Measurements from ENCODE around the gene CDH4. TPM values are rescaled to one million over a fixed set of nuclear protein-coding genes. Genes with fewer than 3 reads are reported as not detected.

The CDH4 gene
- total RNA-seq, 2 experiments from 2014 or later: 0.10 to 0.15 TPM

DNA sequence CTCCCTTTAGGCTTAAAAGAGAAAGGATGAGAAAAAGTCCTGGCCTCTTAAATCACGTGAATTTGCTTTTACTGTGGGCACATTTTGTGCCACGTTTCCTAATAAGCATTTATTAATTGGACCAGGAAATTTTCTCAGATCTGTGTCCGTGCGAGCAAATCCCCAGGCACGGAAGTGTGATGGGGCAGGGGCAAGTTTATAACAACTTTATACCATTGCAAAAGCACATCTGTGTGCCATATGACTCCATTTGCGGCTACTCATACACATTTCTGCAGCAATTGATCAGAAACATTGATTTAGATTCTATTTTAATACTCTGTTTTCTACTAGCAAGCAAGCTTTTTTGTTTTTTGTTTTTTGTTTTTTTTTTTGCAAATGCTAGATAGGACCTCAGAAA is 440.4 kb downstream of the CDH4 start:
- no peaks in the 10 kb centered on the region for H3K9me3 Mint-ChIP-seq
- no peak overlapping the region for H3K4me3 Mint-ChIP-seq
- H3K4me1 Mint-ChIP-seq (ENCODE audit: low read depth): no peaks in the 10 kb centered on the region
- no peak for DNase-seq
- CTCF ChIA-PET: no interaction called here
- no peaks in the 10 kb centered on the region for H3K27me3 Mint-ChIP-seq (ENCODE audit: low read depth)
- no peak overlapping the region for H3K27ac Mint-ChIP-seq
- intact Hi-C loops (cut with micrococcal nuclease): no loop called here
- no peaks in the 10 kb centered on the region for H3K36me3 Mint-ChIP-seq (ENCODE audit: low read depth)

DNA sequence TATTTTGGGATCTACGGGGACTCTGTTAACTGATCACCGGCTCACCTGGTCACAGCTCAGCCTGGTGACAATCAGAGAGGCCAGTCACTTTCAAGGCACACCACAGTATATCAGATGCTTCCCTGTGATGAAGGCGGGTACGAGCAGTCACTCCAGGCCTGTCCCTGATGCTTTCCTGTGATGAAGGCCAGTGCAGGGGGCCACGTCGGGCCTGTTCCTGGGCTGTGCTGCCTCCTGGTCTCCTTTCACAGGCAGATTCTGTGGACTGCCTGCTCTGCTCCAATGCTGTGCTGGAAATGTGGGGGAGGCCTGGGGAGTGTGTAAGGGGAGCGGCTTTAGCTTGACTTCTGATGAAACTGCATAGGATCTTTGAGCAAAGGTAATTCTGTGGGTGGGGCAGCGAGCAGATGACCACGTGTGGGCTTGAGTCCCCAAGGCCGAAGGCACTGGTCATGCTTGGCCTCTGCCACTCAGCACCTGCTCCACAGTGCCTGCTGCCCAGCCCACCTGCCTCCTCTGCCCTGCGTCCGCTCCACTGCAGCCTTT is 441.1 kb downstream of the CDH4 start:
- no peaks in the 10 kb centered on the region for H3K4me1 Mint-ChIP-seq (ENCODE audit: low read depth)
- H3K27ac Mint-ChIP-seq: no peak overlapping the region
- no peaks in the 10 kb centered on the region for H3K9me3 Mint-ChIP-seq
- no peak overlapping the region for H3K4me3 Mint-ChIP-seq
- H3K27me3 Mint-ChIP-seq (ENCODE audit: low read depth): no peaks in the 10 kb centered on the region
- intact Hi-C loops (cut with micrococcal nuclease): no loop called here
- CTCF ChIA-PET: no interaction called here
- no peaks in the 10 kb centered on the region for H3K36me3 Mint-ChIP-seq (ENCODE audit: low read depth)
- no peak for DNase-seq

DNA sequence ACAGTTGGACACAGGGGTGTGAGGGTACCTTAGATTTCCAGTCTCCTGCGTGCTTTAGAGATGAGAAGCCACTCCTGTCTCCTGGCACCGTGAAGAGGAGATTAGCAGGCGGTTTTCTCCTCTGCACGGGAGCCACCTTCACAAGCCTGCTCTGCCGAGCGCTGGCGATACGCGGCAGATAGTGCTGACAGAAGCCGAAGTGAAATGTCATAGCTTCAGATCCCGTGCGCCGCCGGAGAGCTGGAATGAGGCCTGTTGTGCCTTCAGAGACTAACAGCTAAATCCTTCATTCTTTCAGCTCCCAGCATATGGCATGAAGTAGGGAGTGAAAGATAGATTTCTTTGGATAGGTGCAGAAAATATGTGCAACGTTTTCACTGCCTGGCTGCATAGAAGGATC is 442.6 kb downstream of the CDH4 start:
- no peaks in the 10 kb centered on the region for H3K36me3 Mint-ChIP-seq (ENCODE audit: low read depth)
- H3K27me3 Mint-ChIP-seq (ENCODE audit: low read depth): no peaks in the 10 kb centered on the region
- no peaks in the 10 kb centered on the region for H3K9me3 Mint-ChIP-seq
- intact Hi-C loops (cut with micrococcal nuclease): no loop called here
- CTCF ChIA-PET: interaction anchor here (0.6 kb wide), 1 partner anchor 97 kb away, joined by 5 read pairs; no protein-coding TSS in a partner anchor
- no peak for DNase-seq
- no peaks in the 10 kb centered on the region for H3K4me1 Mint-ChIP-seq (ENCODE audit: low read depth)
- no peak overlapping the region for H3K4me3 Mint-ChIP-seq
- H3K27ac Mint-ChIP-seq: no peak overlapping the region

DNA sequence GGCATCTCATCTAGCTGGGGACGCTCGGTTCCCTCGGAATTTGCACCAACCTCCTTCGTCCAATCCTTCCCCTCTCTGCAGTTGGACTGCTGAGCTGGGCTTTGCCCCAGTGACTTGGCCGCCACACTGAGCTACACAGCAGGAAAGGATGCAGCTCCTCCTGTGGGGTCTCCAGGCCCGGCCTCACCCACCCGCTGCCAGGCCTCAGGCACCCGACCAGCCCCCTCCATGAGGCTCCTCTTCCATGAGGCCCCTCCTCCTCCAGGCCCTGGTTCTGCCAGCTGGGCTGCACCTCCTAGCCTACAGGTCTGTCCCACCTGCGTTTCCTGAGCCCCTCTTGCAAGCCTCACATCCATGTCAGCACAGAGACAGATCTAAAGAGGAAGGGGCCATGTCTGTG is 443.7 kb downstream of the CDH4 start:
- DNase-seq: no peak
- Mint-ChIP-seq H3K36me3 (ENCODE audit: low read depth) (no peaks in the 10 kb centered on the region), H3K9me3 (no peaks in the 10 kb centered on the region), H3K4me3 (no peak overlapping the region), H3K27me3 (ENCODE audit: low read depth) (no peaks in the 10 kb centered on the region), H3K27ac (no peak overlapping the region), H3K4me1 (ENCODE audit: low read depth) (no peaks in the 10 kb centered on the region)
- intact Hi-C loops (cut with micrococcal nuclease): no loop called here
- CTCF ChIA-PET: no interaction called here

DNA sequence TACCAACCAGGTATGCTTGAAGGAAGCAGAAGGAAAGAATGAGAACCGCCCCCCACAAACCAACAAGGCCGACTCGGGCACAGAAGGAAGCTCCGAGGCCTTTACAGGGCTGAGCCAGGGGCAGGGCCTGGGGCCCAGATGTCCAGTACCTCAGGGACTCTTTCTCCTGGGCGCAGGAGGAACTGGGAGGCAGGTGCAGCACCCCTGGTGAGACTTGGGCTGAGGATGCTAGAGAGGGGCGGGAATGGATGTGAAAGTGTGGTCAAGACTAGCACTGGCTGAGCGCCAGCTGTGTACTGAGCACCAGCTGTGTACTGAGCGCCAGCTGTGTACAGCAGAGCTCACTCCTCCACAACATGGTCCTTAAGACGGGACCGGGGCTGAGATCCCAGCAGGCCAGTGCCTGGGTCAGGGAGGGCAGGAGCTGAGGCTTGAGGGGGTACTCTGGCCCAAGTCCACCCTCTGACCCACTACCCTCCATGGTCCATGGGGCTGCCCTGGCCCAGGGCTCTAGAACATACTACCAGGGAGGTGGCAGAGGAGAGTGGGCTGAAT is 444.2 kb downstream of the CDH4 start:
- CTCF ChIA-PET: no interaction called here
- H3K27ac Mint-ChIP-seq: no peak overlapping the region
- no peaks in the 10 kb centered on the region for H3K4me1 Mint-ChIP-seq (ENCODE audit: low read depth)
- H3K4me3 Mint-ChIP-seq: no peak overlapping the region
- DNase-seq: no peak
- intact Hi-C loops (cut with micrococcal nuclease): no loop called here
- H3K36me3 Mint-ChIP-seq (ENCODE audit: low read depth): no peaks in the 10 kb centered on the region
- H3K27me3 Mint-ChIP-seq (ENCODE audit: low read depth): no peaks in the 10 kb centered on the region
- H3K9me3 Mint-ChIP-seq: no peaks in the 10 kb centered on the region

DNA sequence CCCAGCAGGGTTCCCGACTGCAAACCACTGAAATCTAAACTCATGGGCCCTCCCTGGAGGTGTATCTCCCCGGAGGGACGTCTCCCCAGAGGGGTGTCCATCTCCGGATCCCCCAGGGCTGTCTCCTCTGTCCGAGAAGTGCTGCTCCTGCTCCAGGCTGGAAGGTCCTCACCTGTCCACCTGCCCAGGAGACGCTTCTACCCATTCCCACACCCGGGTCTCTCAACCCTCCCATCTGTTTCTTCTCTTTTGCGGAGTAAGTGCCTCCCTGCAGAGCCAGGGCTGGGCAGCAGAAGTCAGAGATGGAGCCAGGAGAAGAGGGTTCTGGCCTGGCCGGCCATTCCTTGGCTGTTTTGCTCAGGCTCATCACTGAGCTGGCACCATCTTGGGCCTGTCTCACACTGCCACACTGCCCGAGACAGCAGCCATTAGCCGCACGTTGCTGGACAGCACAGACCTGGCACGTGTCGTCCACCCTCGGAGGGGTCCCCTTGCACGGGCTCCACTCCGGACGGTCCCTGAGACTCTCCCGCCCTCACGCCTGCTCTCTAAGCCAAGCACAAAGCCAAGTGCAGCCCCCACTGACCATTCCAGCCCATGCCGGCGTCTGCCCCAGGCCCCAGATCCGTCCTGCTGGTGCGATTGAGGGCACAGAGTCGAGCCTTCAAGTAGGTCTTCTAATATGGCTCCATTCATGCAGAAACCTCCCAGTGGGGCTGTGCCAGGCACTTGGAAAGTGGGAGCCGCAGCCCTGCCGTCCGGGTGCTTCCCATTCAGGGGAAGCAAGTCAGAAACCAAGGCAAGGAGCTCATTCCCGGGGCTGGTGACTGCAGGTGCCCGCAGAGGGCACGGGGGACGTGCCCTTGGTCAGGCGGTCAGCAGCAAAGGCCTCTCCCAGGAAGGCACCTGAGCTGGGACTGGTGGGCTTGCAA is 445.9 kb downstream of the CDH4 start:
- Mint-ChIP-seq H3K36me3 (ENCODE audit: low read depth) (no peaks in the 10 kb centered on the region), H3K4me3 (no peak overlapping the region), H3K4me1 (ENCODE audit: low read depth) (no peaks in the 10 kb centered on the region), H3K9me3 (no peaks in the 10 kb centered on the region), H3K27ac (no peak overlapping the region), H3K27me3 (ENCODE audit: low read depth) (no peaks in the 10 kb centered on the region)
- CTCF ChIA-PET: no interaction called here
- DNase-seq: no peak
- intact Hi-C loops (cut with micrococcal nuclease): no loop called here

DNA sequence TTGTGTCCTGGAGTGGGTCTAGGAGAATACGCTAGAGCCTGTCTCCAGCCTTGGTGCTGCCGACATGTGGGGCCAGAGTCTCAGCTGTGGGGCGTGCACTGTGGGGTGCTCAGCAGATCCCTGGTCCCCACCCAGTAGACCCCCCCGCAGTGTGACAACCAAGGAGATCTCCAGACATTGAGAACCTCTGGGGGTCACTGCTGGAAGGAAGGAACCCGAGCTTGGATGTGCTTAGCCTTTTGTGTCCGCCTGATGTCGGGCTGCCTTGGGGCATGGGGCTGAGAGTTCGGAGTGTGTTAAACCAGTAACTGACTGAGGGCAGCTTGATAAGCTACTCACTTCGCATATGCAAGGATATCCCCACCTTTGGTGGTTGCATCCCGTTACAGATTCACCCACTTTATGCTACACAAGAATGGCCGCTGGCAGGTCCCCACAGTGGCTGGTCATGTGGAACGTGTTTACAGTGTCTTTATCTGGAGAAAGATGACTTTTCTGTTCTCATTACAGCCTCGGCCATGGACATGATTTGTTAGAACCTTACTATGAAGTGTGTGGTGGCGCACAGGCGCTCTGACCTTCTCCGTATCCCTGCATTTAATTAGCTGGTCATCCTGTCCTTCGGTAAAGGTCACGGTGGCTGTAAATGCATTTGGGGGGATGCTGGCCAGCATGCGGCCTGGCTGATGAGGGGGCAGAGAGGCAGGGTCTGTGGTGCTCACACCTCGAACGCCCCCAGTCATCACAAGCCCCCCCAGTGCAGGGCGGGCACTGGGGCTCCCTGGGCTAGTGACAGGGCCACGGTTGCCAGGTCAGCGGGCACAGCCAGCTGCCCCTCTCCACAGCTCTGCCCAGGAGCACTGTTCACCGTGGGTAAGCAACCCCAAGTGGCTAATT is 446.8 kb downstream of the CDH4 start:
- no peaks in the 10 kb centered on the region for H3K4me1 Mint-ChIP-seq (ENCODE audit: low read depth)
- no peaks in the 10 kb centered on the region for H3K9me3 Mint-ChIP-seq
- no peak overlapping the region for H3K27ac Mint-ChIP-seq
- no peak for DNase-seq
- intact Hi-C loops (cut with micrococcal nuclease): no loop called here
- CTCF ChIA-PET: no interaction called here
- H3K4me3 Mint-ChIP-seq: no peak overlapping the region
- H3K27me3 Mint-ChIP-seq (ENCODE audit: low read depth): no peaks in the 10 kb centered on the region
- no peaks in the 10 kb centered on the region for H3K36me3 Mint-ChIP-seq (ENCODE audit: low read depth)

DNA sequence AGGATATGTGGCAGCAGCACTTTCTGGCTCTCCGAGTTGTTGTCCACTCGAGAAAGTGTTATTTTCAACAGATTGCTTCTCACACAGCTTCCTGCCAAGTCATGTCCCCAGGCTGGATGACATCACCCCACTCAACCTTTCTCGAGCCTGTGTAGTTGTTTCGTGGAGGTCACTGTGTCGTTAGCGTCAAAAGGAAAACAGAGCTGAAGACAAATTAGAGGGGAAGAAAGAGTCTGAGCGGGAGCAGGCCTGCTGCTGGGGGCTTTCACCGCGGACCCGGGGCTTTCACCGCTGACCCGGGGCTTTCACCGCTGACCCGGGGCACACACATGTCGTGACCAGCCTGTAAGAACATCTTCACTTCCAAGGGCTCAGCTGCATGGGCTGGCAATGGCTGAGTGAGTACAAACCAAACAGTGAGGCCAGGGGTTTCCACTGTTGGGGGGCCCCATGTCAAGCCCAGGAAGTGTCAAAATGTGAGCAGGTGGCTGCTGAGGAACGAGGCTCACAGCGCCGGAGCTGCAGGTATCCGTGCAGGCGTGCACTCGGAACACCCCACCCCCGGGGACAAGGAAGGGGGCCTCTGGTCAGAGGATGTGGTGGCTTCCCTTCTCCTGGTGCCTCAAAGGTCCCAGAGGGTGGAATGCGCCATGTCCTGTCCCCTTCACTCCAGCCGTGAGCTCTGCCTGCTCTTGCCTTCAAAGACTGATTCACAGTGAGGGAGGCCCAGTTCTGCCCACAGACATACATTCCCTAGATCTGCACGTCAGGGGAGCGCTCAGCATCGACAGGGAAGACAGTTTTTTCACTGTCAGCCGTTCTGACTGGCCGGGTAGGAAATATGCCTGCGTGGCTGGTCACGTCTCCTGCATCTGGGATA is 447.7 kb downstream of the CDH4 start:
- Mint-ChIP-seq H3K27ac (no peak overlapping the region), H3K4me3 (no peak overlapping the region), H3K4me1 (ENCODE audit: low read depth) (no peaks in the 10 kb centered on the region), H3K27me3 (ENCODE audit: low read depth) (no peaks in the 10 kb centered on the region), H3K36me3 (ENCODE audit: low read depth) (no peaks in the 10 kb centered on the region), H3K9me3 (no peaks in the 10 kb centered on the region)
- intact Hi-C loops (cut with micrococcal nuclease): no loop called here
- CTCF ChIA-PET: no interaction called here
- DNase-seq: no peak

DNA sequence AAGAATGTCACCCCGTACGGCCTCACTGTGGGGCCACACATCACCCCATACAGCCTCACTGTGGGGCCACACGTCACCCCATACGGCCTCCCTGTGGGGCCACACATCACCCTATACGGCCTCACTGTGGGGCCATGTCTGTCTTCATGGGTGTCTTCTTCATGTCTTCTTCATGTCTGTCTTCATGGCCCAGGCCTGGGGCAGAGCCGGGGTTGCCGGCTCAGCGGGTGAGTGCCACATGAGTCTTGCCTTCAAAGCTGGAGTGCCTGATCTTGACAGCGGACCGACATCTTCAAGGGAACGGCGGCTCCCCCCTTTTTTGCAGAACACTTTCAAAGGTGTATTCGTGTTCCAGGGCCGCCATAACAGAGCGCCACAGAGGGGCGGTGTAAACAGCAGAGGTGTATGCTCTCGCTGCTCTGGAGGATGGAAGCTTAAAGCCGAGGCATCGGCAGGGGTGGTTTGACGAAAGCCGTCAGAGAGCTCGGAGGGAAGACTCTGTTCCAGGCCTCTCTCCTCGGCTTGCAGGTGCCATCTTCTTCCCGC is 448.6 kb downstream of the CDH4 start:
- intact Hi-C loops (cut with micrococcal nuclease): no loop called here
- Mint-ChIP-seq H3K27me3 (ENCODE audit: low read depth) (no peaks in the 10 kb centered on the region), H3K4me1 (ENCODE audit: low read depth) (no peaks in the 10 kb centered on the region), H3K36me3 (ENCODE audit: low read depth) (no peaks in the 10 kb centered on the region), H3K4me3 (no peak overlapping the region), H3K9me3 (no peaks in the 10 kb centered on the region), H3K27ac (no peak overlapping the region)
- DNase-seq: no peak
- CTCF ChIA-PET: no interaction called here

DNA sequence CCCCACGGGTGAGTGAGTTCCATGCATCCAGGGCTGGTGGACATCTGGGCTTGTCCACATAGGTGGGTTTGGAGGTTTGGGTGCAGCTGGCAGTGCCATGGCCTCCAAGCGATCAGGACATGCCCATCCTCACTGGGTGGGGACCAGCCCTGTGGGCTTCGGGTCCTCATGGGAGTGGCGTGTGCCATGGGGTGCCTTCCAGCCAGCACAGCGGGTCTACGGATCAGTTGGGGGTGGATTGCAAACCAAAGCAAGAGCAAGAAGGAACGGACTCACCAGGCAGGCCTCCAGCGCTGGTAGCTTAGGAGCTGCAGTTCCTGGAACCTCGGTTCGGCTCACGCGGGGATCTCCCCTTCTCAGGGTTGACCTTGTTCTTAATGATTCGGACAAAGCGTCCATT is 449.3 kb downstream of the CDH4 start:
- Mint-ChIP-seq H3K4me1 (ENCODE audit: low read depth) (no peaks in the 10 kb centered on the region), H3K27ac (no peak overlapping the region), H3K27me3 (ENCODE audit: low read depth) (no peaks in the 10 kb centered on the region), H3K9me3 (no peaks in the 10 kb centered on the region), H3K4me3 (no peak overlapping the region), H3K36me3 (ENCODE audit: low read depth) (no peaks in the 10 kb centered on the region)
- CTCF ChIA-PET: no interaction called here
- no peak for DNase-seq
- intact Hi-C loops (cut with micrococcal nuclease): no loop called here

DNA sequence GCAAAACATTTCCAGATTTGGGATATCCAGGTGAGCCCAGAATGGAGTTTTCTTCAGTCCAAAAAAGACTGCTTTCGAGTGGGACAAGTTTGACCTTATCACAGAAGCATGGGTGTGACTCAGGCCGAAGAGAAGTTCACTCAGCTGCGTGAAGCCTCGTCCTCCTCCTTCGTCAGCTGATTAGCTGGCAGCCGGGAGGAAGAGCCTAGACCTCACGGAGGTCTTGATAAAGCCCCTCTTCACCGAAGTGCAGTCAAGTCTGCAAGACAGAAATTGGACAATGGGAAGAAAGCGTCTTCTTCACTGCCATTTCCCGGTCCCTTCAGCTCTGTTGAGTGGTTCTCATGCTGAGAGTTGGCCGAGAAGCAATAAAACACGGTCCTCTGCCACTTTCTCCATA is 449.7 kb downstream of the CDH4 start:
- intact Hi-C loops (cut with micrococcal nuclease): no loop called here
- Mint-ChIP-seq H3K9me3 (no peaks in the 10 kb centered on the region), H3K4me3 (no peak overlapping the region), H3K27me3 (ENCODE audit: low read depth) (no peaks in the 10 kb centered on the region), H3K27ac (no peak overlapping the region), H3K36me3 (ENCODE audit: low read depth) (no peaks in the 10 kb centered on the region), H3K4me1 (ENCODE audit: low read depth) (no peaks in the 10 kb centered on the region)
- no peak for DNase-seq
- CTCF ChIA-PET: no interaction called here
